ENCODE results near the gene PCSK5. TPM values are rescaled to one million over a fixed set of nuclear protein-coding genes. Genes with fewer than 3 reads are reported as not detected.
"Not testable (repeated sequence)": the region's sequence is repeated elsewhere in the genome, so short reads cannot be mapped to it uniquely, and the experiment has no call there.

PCSK5 gene
- total RNA-seq, 1 donor from 2014 or later = 6.2 TPM

DNA sequence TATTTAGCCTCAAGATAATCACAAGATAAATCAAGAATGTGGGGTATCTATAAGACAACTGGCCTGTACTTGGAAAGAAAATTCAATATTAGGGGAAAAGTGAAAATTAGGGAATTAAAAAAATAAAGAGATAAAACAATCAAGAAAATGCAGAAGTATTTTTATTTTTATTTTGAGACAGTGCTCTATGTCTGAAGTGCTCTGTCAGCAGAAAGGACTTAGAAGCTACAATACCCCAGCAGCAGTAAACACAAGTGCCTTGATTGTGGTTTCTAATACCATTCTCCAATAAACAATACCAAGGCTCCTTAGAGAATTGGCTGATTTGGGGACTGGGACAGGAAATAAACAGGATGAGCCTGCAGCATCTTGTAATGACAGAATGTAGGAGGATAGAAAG lies 358.8 kb downstream of the PCSK5 start:
- no peak for DNase-seq (ENCODE audit: low spot score)
- intact Hi-C loops (cut with DNase I) = no loop called here

DNA sequence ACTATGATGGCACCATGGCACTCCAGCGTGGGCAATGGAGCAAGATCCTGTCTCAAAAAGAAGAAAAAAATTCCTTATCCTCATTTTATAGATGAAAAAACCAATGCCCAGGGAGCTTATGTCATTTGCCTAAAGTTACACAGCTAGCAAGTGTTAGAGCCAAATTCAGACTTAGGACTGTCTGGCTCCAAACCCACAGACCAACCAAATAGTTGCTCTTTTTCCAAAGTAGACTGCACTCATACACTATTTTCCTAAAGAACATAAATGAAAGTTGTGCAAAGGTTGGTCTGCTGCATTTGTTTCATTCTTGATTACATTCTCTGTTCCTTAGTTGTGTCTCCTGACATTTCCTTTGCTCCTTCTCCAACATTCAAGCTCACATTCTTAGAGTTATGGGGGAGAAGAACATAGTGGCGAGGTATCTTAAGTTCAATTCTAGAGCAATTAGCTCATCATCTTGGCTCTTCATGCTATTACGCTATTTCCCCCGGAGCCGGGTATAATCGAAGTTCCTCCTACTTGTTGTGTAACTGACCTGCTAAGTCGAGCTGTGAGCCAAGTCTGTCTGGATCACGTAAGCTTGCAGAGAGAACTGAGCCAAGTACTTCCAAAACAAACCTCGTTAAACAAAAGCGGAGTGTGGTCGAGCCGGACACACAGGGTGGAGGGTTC lies 365.4 kb downstream of the PCSK5 start:
- DNase-seq (ENCODE audit: low spot score) = no peak
- intact Hi-C loops (cut with DNase I) = no loop called here

DNA sequence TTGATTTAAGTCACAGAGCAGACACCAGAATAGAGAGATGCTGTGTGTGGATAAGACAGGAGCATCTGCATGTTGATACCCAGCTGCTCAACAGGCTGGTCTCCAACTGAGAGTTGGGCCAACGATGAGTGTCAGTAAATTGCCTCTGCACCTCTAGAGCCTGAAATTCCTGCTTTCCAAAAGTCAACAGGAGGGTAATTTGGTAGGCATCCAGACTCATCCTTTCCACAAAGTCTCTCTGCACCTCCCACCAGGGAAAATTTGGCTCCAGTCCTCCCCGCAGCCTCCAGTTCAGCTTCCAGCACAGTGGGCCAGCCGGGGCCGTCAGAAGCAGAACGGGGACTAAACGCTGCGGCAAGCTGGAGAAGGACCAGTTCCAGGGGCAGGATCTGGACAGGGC lies 366.8 kb downstream of the PCSK5 start:
- intact Hi-C loops (cut with DNase I) = no loop called here

GRCh38 chr9:76266649-76267283 lies 376.3 kb downstream of the PCSK5 start:
- intact Hi-C loops (cut with DNase I) = no loop called here
- DNase-seq (ENCODE audit: low spot score) = no peak

More for the DNA sequence above, 366.8 kb downstream of the PCSK5 start:
- DNase-seq (ENCODE audit: low spot score) = no peak

DNA sequence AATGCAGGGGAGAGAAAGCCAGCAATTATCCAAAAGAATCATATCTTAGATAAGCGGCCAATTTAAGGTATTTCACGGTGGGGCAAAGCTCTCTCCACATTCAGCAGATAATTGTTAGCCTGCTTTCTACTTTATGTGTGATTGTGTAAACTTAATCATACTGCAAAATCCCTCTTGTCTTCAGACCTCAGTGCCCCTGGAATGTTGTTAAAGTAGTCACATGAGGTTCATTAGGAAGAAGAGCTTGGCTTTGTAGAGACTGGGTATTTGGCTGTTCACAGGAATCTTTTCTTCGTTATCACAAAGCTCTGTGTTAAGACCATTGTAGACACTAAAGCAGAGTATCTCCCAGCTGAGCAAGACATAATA lies 376.8 kb downstream of the PCSK5 start:
- intact Hi-C loops (cut with DNase I) = no loop called here
- no peak for DNase-seq (ENCODE audit: low spot score)

GRCh38 chr9:76269789-76270188 lies 379.3 kb downstream of the PCSK5 start:
- intact Hi-C loops (cut with DNase I) = no loop called here
- DNase-seq (ENCODE audit: low spot score) = no peak

GRCh38 chr9:76271755-76272154 lies 381.3 kb downstream of the PCSK5 start:
- intact Hi-C loops (cut with DNase I) = no loop called here

DNA sequence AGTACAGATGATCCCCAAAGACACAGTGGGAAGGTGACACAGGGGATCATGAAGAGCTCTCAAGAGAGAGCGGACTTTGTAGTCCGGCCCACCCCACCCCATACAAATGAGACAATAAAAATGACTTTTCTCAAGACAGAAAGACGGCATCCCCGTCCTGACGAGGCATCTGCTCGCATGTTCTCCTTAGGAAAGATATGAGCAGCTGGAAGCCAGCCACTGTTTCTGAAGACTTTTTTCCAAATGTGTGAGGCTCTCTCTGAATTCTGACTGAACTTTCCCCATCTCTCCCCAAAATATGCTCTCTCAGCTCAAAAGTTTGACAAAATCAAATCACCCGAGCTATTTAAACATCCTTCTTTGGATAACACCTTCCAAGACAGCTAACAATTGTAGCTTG lies 398.6 kb downstream of the PCSK5 start:
- intact Hi-C loops (cut with DNase I) = no loop called here
- DNase-seq (ENCODE audit: low spot score) = no peak

More at GRCh38 chr9:76271755-76272154, 381.3 kb downstream of the PCSK5 start:
- DNase-seq (ENCODE audit: low spot score) = no peak

- intact Hi-C loops (cut with DNase I) = no loop called here
- DNase-seq (ENCODE audit: low spot score) = no peak
These were observed 399.2 kb downstream of the PCSK5 start for GRCh38 chr9:76289703-76290102.

DNA sequence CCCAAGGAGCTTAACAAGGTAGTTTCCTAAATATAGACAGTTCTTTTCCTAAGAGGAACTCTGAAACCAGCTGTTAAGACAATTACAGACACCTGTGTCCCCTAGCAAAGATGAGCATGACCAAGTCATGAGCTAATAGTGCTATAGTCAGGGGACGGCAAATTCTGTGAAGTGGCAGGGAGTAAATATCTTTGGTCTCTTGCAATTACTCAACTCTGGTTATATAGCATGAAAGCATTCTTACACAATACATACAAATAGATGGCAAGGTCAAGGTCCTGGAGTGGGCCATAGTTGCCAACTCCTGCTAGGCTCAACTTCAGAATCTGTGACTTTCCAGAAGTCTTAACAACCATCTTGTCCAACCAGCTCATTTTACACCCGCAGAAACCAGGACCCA lies 400.1 kb downstream of the PCSK5 start:
- intact Hi-C loops (cut with DNase I) = no loop called here
- DNase-seq (ENCODE audit: low spot score) = no peak

- intact Hi-C loops (cut with DNase I) = no loop called here
- no peak for DNase-seq (ENCODE audit: low spot score)
These were observed 401.8 kb downstream of the PCSK5 start for GRCh38 chr9:76292246-76292645.

- DNase-seq (ENCODE audit: low spot score) = no peak
- intact Hi-C loops (cut with DNase I) = no loop called here
These were observed 402.2 kb downstream of the PCSK5 start for GRCh38 chr9:76292658-76293057.

GRCh38 chr9:76294301-76294700 lies 403.8 kb downstream of the PCSK5 start:
- DNase-seq (ENCODE audit: low spot score) = no peak
- intact Hi-C loops (cut with DNase I) = no loop called here

DNA sequence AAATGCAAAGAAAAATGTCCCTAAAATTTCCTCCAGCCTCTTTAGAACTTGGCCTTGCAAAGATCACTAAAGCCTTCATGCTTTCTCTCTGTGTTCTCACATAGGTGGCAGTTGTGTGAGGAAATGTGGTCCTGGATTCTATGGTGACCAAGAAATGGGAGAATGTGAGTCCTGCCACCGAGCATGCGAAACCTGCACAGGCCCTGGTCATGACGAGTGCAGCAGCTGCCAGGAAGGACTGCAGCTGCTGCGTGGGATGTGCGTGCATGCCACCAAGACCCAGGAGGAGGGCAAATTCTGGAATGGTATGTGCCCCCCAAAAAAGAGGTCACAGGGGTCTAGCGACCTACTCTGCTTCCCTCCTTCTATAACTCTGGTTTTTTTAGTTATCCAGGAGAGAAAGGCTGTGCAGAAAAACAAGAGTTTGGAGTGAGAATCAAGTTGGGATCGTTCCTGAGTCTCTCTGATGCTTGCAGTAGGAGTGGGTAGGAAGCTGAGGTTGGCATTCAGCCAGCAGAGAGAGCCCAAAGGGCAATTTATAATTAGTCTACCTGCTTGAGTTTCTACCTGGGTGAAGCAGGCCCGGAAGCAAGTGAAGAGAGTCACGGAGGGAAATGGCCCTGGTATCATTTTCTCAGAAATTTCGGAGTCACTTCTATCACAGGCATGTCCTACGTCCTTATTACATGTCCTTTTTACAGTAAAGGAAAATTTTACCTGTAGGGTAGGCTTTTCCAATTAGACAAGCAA lies 406.3 kb downstream of the PCSK5 start:
- no peak for DNase-seq (ENCODE audit: low spot score)
- intact Hi-C loops (cut with DNase I) = no loop called here

DNA sequence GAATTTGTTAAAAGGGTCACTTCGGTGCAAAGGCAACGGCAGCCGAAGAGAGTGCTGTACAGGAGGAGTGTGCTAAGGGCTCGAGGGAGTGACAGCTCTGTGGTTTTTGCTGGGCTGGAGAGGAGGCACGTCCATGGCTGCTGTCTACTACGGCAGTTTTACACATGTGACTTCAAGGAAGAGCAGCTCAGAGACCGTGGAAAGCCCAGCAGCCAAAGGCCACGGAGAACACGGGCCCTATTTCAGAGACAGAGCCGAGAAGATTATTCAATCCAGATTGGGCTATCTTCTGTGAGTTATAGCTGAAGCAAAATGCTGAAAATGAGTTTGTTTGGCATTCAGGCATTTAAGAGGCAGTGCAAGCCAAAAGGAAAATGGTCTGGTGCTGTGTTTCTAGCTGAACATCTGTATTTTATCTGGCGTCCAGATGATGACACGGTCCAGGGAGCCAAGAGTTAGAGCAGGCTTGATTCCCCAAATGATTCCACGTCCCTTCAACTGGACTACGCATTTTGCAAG lies 407.3 kb downstream of the PCSK5 start:
- no peak for DNase-seq (ENCODE audit: low spot score)
- intact Hi-C loops (cut with DNase I) = no loop called here

GRCh38 chr9:76298521-76299144 lies 408.2 kb downstream of the PCSK5 start:
- intact Hi-C loops (cut with DNase I) = no loop called here
- DNase-seq (ENCODE audit: low spot score) = no peak

- DNase-seq (ENCODE audit: low spot score) = no peak
- intact Hi-C loops (cut with DNase I) = loop anchor here (10.0 kb wide), 1 partner anchor 408 kb away; the partner anchor contains the start of gene PCSK5
These were observed 412.1 kb downstream of the PCSK5 start for GRCh38 chr9:76302543-76302942.

GRCh38 chr9:76302947-76303550 lies 412.6 kb downstream of the PCSK5 start:
- intact Hi-C loops (cut with DNase I) = loop anchor here (10.0 kb wide), 1 partner anchor 408 kb away; the partner anchor contains the start of gene PCSK5
- DNase-seq (ENCODE audit: low spot score) = no peak

DNA sequence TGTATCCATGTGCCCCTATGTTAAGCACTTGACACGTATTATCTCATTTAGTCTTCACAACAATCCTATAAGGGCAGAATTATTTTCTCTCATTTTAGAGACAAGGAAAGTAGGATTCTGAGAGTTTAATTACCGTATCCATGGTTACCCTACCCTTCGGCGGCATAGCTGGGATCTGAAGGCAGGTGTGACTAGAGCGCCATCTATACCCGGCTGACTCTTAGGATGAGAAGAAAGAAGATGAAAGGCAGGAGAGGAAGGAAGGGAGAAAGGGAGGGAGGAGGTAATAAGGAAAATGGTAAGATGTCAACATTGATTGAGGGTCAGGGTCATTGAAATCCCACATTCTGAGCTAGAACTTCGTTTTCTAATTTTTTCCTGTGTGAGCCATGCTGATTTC lies 416.6 kb downstream of the PCSK5 start:
- intact Hi-C loops (cut with DNase I) = loop anchor here (10.0 kb wide), 1 partner anchor 412 kb away; the partner anchor contains the start of gene PCSK5
- DNase-seq (ENCODE audit: low spot score) = not testable (repeated sequence)

GRCh38 chr9:76310577-76310976 lies 420.1 kb downstream of the PCSK5 start:
- intact Hi-C loops (cut with DNase I) = no loop called here
- DNase-seq (ENCODE audit: low spot score) = no peak
